Uterus (tissue), 4 donors: ENCODE measurements around the gene NCKAP1. TPM values are rescaled to one million over a fixed set of nuclear protein-coding genes. Genes with fewer than 3 reads are reported as not detected.

Source experiments
- DNase-seq, 2 donors: peaks; one replicate each; pipeline ENCODE4 v3.0.0-alpha.2; 2019 to 2020
- H3K27ac ChIP-seq, 2 donors: fragments of 200-600 bp; sonication (generic); 1 replicate in 1 of 2; 2 replicates in 1 of 2; pipeline ENCODE4 v1.5.1; 2016 to 2018
- H3K27me3 ChIP-seq, 2 donors: fragments of 200-600 bp; sonication (generic); one replicate each; pipeline ENCODE4 v1.5.1; 2018 to 2019; ENCODE audit warnings: control low read depth in 1 of 2
- H3K36me3 ChIP-seq, 2 donors: fragments of 200-600 bp; sonication (generic); one replicate each; pipeline ENCODE4 v1.5.1; 2019; ENCODE audit warnings: control low read depth in 1 of 2
- H3K4me1 ChIP-seq, 2 donors: fragments of 200-600 bp; sonication (generic); one replicate each; pipeline ENCODE4 v1.5.1; 2018 to 2019; ENCODE audit warnings: control low read depth in 1 of 2
- H3K4me3 ChIP-seq, 2 donors: fragments of 200-600 bp; sonication (generic); 1 replicate in 1 of 2; 2 replicates in 1 of 2; pipeline ENCODE4 v1.5.1; 2018 to 2019; ENCODE audit warnings: mild to moderate bottlenecking in 1 of 2
- H3K9me3 ChIP-seq, 2 donors: fragments of 200-600 bp; sonication (generic); one replicate each; pipeline ENCODE4 v1.5.1; 2019; ENCODE audit warnings: control low read depth in 1 of 2
- CTCF ChIP-seq, 4 experiments: fragments of 200-600 bp in 2 of 4; fragments of 450-650 bp in 2 of 4; sonication (generic) in 2 of 4; IDR thresholded peaks; one replicate each; pipeline ENCODE4 v1.5.1; 2016 to 2019; ENCODE audit warnings: antibody characterized with exemption in 4 of 4, mild to moderate bottlenecking in 2 of 4, moderate library complexity in 1 of 4
- POLR2A ChIP-seq, 2 donors: fragments of 450-650 bp; IDR thresholded peaks; one replicate each; pipeline ENCODE4 v1.6.1; 2016; ENCODE audit warnings: antibody characterized with exemption in 2 of 2, mild to moderate bottlenecking in 1 of 2, moderate library complexity in 1 of 2
- intact Hi-C: fragments of 100-400 bp; cut with DNase I; formaldehyde crosslinking; loops from one replicate; pipeline ENCODE4 v1.15.1; 2023; ENCODE audit warnings: low total_unique reads
- total RNA-seq, 4 donors: library from RNA; depleted of rRNA in 3 of 4; stranded (reverse); fragments of >200 nt in 3 of 4; gene quantifications; one replicate each; pipeline versions ENCODE4 v1.1.0 to v1.2.4, GENCODE V29; 2014 to 2023
- donor health status: DM: yes; HTN: yes; CAD: no.

Gene NCKAP1
- total RNA-seq, 4 donors from 2014 or later, result 55.3 to 284 (median 167) TPM

GRCh38 chr2:182951948-182952663, 86.2 kb downstream of the NCKAP1 start:
- no peak overlapping the region for H3K4me3 ChIP-seq
- intact Hi-C loops, result no loop called here
- no peak for DNase-seq
- no peaks in the 10 kb centered on the region for H3K36me3 ChIP-seq
- H3K27me3 ChIP-seq, result no peaks in the 10 kb centered on the region
- H3K4me1 ChIP-seq, result no peaks in the 10 kb centered on the region
- TF ChIP-seq CTCF (IDR thresholded peaks at IDR 0.05) (no peak), POLR2A (IDR thresholded peaks at IDR 0.05) (no peak)
- H3K27ac ChIP-seq, result no peak overlapping the region
- H3K9me3 ChIP-seq, result no peaks in the 10 kb centered on the region

- no peak overlapping the region for H3K4me3 ChIP-seq
- no peaks in the 10 kb centered on the region for H3K9me3 ChIP-seq
- no peaks in the 10 kb centered on the region for H3K27me3 ChIP-seq
- no peak overlapping the region for H3K27ac ChIP-seq
- TF ChIP-seq CTCF (IDR thresholded peaks at IDR 0.05) (no peak), POLR2A (IDR thresholded peaks at IDR 0.05) (no peak)
- no peaks in the 10 kb centered on the region for H3K36me3 ChIP-seq
- intact Hi-C loops, result no loop called here
- H3K4me1 ChIP-seq, result no peaks in the 10 kb centered on the region
- no peak for DNase-seq
Measured at GRCh38 chr2:182950546-182950945, 87.7 kb downstream of the NCKAP1 start.

- no peaks in the 10 kb centered on the region for H3K9me3 ChIP-seq
- no peak for DNase-seq
- no peaks in the 10 kb centered on the region for H3K27me3 ChIP-seq
- H3K27ac ChIP-seq, result no peak overlapping the region
- no peaks in the 10 kb centered on the region for H3K36me3 ChIP-seq
- no peak for TF ChIP-seq CTCF (IDR thresholded peaks at IDR 0.05)
- TF ChIP-seq POLR2A (IDR thresholded peaks at IDR 0.05), result no peak
- no peaks in the 10 kb centered on the region for H3K4me1 ChIP-seq
- no peak overlapping the region for H3K4me3 ChIP-seq
- intact Hi-C loops, result no loop called here
Measured at GRCh38 chr2:182949572-182950189, 88.6 kb downstream of the NCKAP1 start.

- Histone ChIP-seq H3K36me3 (no peaks in the 10 kb centered on the region), H3K4me1 (no peaks in the 10 kb centered on the region), H3K27me3 (no peaks in the 10 kb centered on the region), H3K27ac (no peak overlapping the region), H3K9me3 (no peaks in the 10 kb centered on the region), H3K4me3 (no peak overlapping the region)
- intact Hi-C loops, result no loop called here
- TF ChIP-seq CTCF (IDR thresholded peaks at IDR 0.05), result no peak
- no peak for TF ChIP-seq POLR2A (IDR thresholded peaks at IDR 0.05)
- no peak for DNase-seq
Measured at GRCh38 chr2:182949052-182949451, 89.2 kb downstream of the NCKAP1 start.

- Histone ChIP-seq H3K36me3 (no peaks in the 10 kb centered on the region), H3K4me3 (no peak overlapping the region), H3K27me3 (no peaks in the 10 kb centered on the region), H3K9me3 (no peaks in the 10 kb centered on the region), H3K27ac (no peak overlapping the region), H3K4me1 (no peaks in the 10 kb centered on the region)
- intact Hi-C loops, result no loop called here
- TF ChIP-seq CTCF (IDR thresholded peaks at IDR 0.05), result no peak
- no peak for TF ChIP-seq POLR2A (IDR thresholded peaks at IDR 0.05)
- DNase-seq, result no peak
Measured at GRCh38 chr2:182946958-182947369, 91.3 kb downstream of the NCKAP1 start.
